HG03045 (cell line): Measurements from ENCODE around the gene TMEM178B.

Experiments
- ATAC-seq: cut with Tn5 transposase; IDR thresholded peaks from one replicate; pipeline ENCODE4 v1.9.1; 2021; ENCODE audit warnings: mild to moderate bottlenecking, moderate library complexity; ENCODE audit not compliant: unreplicated experiment

The TMEM178B gene

GRCh38 chr7:141348728-141349127, 274.9 kb downstream of the TMEM178B start:
- ATAC-seq: no peak

- no peak for ATAC-seq
Observed at GRCh38 chr7:141349338-141349737, 275.5 kb downstream of the TMEM178B start.

- ATAC-seq: no peak
Observed at GRCh38 chr7:141349804-141350203, 275.9 kb downstream of the TMEM178B start.

GRCh38 chr7:141351175-141351574, 277.3 kb downstream of the TMEM178B start:
- no peak for ATAC-seq

GRCh38 chr7:141352955-141353354, 279.1 kb downstream of the TMEM178B start:
- ATAC-seq: no peak

- no peak for ATAC-seq
Observed at GRCh38 chr7:141354251-141354650, 280.4 kb downstream of the TMEM178B start.

GRCh38 chr7:141355032-141355431, 281.2 kb downstream of the TMEM178B start:
- no peak for ATAC-seq

- ATAC-seq: no peak
Observed at GRCh38 chr7:141356161-141356560, 282.3 kb downstream of the TMEM178B start.

GRCh38 chr7:141358386-141358785, 284.5 kb downstream of the TMEM178B start:
- no peak for ATAC-seq

- ATAC-seq: no peak
Observed at GRCh38 chr7:141359262-141359661, 285.4 kb downstream of the TMEM178B start.

- ATAC-seq: no peak
Observed at GRCh38 chr7:141359740-141360415, 286.0 kb downstream of the TMEM178B start.

GRCh38 chr7:141360416-141360760, 286.5 kb downstream of the TMEM178B start:
- ATAC-seq: no peak

GRCh38 chr7:141360803-141361202, 286.9 kb downstream of the TMEM178B start:
- no peak for ATAC-seq

- ATAC-seq: no peak
Observed at GRCh38 chr7:141361479-141361878, 287.6 kb downstream of the TMEM178B start.

- ATAC-seq: no peak
Observed at GRCh38 chr7:141361960-141362359, 288.1 kb downstream of the TMEM178B start.

GRCh38 chr7:141362580-141363435, 288.9 kb downstream of the TMEM178B start:
- no peak for ATAC-seq

GRCh38 chr7:141363748-141364147, 289.9 kb downstream of the TMEM178B start:
- ATAC-seq: no peak

- ATAC-seq: no peak
Observed at GRCh38 chr7:141366091-141366621, 292.3 kb downstream of the TMEM178B start.

- no peak for ATAC-seq
Observed at GRCh38 chr7:141369422-141369821, 295.6 kb downstream of the TMEM178B start.

GRCh38 chr7:141370178-141370577, 296.3 kb downstream of the TMEM178B start:
- ATAC-seq: no peak

GRCh38 chr7:141370650-141371049, 296.8 kb downstream of the TMEM178B start:
- no peak for ATAC-seq

GRCh38 chr7:141374425-141374824, 300.6 kb downstream of the TMEM178B start:
- ATAC-seq: no peak
